Measurements from ENCODE around the gene GMIP.

DNA sequence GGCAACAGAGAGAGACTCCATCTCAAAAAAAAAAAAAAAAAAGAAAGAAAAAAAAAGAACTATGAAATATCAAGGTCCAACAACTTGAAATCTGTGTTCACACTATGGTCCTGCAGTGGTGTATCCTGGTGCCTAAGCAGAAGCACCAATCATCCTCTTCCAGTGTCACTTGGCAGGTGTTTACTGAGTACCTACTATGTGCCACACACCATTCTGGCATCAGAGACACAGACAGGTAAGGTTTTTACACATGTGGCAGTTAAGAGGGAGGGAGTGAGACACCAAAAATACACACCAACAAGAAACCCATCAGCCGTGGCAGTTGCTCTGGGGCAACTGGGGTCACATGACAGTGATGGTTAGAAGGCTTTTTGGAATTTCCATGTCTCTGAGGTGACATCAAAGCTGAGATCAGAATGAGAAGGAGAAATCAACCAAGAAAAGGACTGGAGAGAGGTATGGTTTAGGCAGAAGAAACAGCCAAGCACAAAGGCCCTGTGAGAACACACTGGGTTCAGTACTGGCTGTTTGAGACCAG is 42.6 kb downstream of the GMIP start:
- TF ChIP-seq, protein P1, sequence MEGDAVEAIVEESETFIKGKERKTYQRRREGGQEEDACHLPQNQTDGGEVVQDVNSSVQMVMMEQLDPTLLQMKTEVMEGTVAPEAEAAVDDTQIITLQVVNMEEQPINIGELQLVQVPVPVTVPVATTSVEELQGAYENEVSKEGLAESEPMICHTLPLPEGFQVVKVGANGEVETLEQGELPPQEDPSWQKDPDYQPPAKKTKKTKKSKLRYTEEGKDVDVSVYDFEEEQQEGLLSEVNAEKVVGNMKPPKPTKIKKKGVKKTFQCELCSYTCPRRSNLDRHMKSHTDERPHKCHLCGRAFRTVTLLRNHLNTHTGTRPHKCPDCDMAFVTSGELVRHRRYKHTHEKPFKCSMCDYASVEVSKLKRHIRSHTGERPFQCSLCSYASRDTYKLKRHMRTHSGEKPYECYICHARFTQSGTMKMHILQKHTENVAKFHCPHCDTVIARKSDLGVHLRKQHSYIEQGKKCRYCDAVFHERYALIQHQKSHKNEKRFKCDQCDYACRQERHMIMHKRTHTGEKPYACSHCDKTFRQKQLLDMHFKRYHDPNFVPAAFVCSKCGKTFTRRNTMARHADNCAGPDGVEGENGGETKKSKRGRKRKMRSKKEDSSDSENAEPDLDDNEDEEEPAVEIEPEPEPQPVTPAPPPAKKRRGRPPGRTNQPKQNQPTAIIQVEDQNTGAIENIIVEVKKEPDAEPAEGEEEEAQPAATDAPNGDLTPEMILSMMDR (IDR thresholded peaks at IDR 0.05), result no peak
- no peak for TF ChIP-seq POLR2A (IDR thresholded peaks at IDR 0.05)
